IPS-15b (cell line): ENCODE results near the gene UTP18.
"Not testable (repeated sequence)": the region's sequence is repeated elsewhere in the genome, so short reads cannot be mapped to it uniquely, and the experiment has no call there.

Experiments used
- H3K27me3 ChIP-seq: one replicate; pipeline ENCODE4 v1.6.1; 2013; ENCODE audit warnings: low read length; ENCODE audit not compliant: control insufficient read depth, insufficient read depth
- H3K36me3 ChIP-seq: one replicate; pipeline ENCODE4 v1.6.1; 2013; ENCODE audit warnings: low read length; ENCODE audit not compliant: control insufficient read depth, insufficient read depth
- H3K4me1 ChIP-seq: one replicate; pipeline ENCODE4 v1.6.1; 2013; ENCODE audit warnings: mild to moderate bottlenecking, low read length; ENCODE audit not compliant: control insufficient read depth, insufficient read depth
- H3K4me3 ChIP-seq: one replicate; pipeline ENCODE4 v1.5.1; 2013; ENCODE audit warnings: low read depth, low read length
- H3K9ac ChIP-seq: one replicate; pipeline ENCODE4 v1.6.1; 2013; ENCODE audit warnings: low read depth, mild to moderate bottlenecking, low read length
- H3K9me3 ChIP-seq: one replicate; pipeline ENCODE4 v1.6.1; 2013; ENCODE audit warnings: mild to moderate bottlenecking, low read length; ENCODE audit not compliant: control insufficient read depth, insufficient read depth

The UTP18 gene

DNA sequence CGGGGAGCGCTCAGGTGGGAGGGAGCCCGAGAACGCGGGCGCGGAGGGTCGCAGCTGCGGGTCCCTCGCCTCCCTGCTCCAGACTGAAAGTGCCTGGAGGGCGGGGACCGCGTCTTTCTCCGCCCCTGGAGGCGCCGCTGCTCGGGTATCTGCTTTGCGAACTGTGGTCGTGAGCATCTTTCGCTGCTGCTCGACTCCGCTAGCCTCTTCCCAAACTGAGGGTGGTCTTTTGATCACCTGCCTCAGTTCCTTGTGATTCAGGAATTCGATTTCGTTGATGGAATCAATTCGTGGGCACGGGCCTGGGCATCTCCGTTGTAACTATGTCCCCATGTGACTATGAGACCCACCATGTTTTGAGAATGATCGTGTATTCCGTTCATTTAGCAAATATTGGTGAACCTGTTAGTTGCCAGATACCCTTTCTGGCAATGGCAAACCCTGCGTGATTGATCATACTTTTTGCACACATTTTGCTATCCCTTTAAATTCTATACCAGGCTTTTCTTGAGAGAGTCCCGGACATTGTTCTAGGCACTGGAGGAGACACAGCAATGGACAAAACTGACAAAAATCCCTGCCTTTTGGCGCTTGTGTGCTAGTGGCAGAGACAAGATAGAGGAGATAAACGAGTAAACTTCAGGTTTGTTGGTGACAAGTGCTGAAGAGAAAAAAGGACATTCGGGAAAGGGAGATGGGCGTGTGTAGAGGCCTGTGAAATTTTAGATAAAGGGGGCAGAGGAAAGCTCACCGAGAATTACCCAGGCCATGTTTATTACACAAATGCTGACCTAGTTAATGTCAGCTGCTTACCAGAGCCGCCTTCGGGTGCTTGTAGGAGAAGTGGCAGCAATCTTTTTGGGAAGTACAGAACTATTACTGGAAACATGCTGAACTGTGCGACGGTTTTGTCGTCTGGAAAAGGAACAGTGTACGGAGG is 948 bp downstream of the UTP18 start:
- Histone ChIP-seq H3K4me3 (peak overlapping the region; percentile 100), H3K36me3 (peaks cover 4% of the 10 kb centered on the region)

DNA sequence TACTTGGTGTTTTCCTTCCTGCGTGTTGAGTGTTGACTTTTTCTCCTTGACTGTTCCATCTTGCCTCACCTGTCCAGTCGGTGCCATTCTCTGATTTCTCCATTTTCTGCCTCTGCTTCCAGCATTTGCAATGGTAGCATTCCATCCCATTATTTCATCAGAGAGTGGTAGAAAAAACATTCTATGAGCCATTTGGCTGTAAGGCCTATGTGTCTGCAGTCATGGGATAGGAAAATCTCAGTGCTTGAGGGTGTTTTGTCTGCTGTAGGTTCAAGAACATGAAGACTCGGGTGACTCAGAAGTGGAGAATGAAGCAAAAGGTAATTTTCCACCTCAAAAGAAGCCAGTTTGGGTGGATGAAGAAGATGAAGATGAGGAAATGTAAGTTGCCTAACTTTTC is 2.7 kb downstream of the UTP18 start:
- Histone ChIP-seq H3K36me3 (peaks cover 4% of the 10 kb centered on the region), H3K4me3 (no peak overlapping the region), H3K9ac (no peak overlapping the region)

More for the DNA sequence above, 948 bp downstream of the UTP18 start:
- H3K9me3 ChIP-seq = no peaks in the 10 kb centered on the region
- no peaks in the 10 kb centered on the region for H3K4me1 ChIP-seq
- peak overlapping the region; percentile 100 for H3K9ac ChIP-seq
- H3K27me3 ChIP-seq = no peaks in the 10 kb centered on the region

DNA sequence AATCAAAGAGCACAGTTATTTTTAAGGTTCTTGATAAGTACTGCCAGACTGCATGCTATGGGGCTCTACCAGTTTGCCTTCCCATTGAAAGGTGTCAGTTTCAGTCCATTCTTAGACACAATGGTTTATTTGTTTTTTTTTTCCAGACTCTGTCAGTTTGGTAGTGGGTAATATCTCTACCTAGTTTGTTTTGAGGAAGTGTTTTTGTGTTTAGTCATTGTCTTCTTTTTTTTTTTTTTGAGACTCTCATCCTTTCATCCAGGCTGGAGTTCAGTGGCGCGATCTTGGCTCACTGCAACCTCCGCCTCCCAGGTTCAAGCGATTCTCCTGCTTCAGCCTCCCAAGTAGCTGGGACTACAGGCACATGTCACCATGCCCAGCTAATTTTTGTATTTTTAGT is 4.1 kb downstream of the UTP18 start:
- H3K4me3 ChIP-seq, H3K9me3 ChIP-seq, H3K9ac ChIP-seq, H3K27me3 ChIP-seq, H3K36me3 ChIP-seq, H3K4me1 ChIP-seq: not testable (repeated sequence)

More for the DNA sequence above, 2.7 kb downstream of the UTP18 start:
- Histone ChIP-seq H3K27me3 (no peaks in the 10 kb centered on the region), H3K9me3 (no peaks in the 10 kb centered on the region), H3K4me1 (no peaks in the 10 kb centered on the region)

DNA sequence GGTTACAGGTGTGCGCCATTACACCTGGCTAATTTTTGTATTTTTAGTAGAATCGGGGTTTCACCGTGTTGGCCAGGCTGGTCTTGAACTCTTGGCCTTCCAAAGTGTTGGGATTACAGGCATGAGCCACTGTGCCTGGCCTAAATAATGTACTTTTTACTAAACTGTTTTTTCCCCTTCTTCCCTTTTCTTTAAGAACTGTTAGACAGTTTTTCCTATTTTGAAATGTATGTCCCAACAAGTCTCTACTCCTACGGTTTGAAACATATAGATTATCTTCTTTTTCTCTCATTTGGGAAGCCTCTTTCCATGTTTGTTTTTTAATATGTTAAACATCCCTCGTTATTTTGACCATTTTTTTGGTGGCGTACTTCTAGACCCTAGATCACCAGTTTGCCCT is 9.6 kb downstream of the UTP18 start:
- no peaks in the 10 kb centered on the region for H3K27me3 ChIP-seq
- H3K4me3 ChIP-seq = no peak overlapping the region
- no peaks in the 10 kb centered on the region for H3K9me3 ChIP-seq
- no peak overlapping the region for H3K9ac ChIP-seq
- H3K36me3 ChIP-seq = peaks cover 7% of the 10 kb centered on the region
- no peaks in the 10 kb centered on the region for H3K4me1 ChIP-seq

DNA sequence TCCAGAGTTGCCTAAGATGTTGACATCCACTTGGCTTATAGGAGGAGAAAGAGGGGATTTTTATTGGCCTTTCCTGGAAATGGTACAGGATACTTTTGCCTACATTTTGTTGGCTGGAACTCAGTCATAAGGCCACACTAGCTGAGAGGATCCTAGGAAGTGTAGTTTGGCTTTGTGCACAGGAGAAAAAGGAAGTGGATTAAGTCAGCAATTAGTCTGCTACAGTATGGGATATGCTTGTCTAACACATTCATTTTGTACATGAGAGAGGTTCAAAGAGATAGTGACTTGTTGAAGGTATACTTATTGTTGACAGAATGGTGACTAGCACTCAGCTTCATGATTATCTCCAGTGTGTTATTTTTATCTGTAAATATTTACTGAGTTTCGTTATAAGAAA is 10.3 kb downstream of the UTP18 start:
- no peak overlapping the region for H3K9ac ChIP-seq
- no peaks in the 10 kb centered on the region for H3K27me3 ChIP-seq
- peaks cover 6% of the 10 kb centered on the region for H3K36me3 ChIP-seq
- no peaks in the 10 kb centered on the region for H3K9me3 ChIP-seq
- no peak overlapping the region for H3K4me3 ChIP-seq
- H3K4me1 ChIP-seq = no peaks in the 10 kb centered on the region

DNA sequence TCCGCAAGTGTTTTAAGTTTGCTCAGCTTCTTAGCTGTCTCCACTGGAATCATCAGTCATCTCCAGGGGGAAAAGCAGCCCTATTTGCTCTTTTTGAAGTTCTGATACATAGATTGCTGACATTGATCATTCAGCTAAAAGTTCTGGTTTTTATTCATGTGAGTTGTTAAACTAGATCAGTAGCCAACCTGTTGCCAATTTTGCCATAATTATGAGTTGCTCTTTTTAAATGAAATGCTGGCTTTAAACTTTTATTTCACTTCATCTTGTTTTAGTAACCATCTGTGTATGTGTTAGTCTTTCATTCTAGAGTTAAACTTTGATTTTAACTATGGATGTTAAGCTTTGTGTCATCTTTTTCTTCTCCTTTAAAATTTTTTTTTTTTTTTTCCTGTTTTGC is 12.5 kb downstream of the UTP18 start:
- no peaks in the 10 kb centered on the region for H3K9me3 ChIP-seq
- H3K4me3 ChIP-seq = no peak overlapping the region
- no peaks in the 10 kb centered on the region for H3K27me3 ChIP-seq
- H3K9ac ChIP-seq = no peak overlapping the region
- H3K36me3 ChIP-seq = peaks cover 14% of the 10 kb centered on the region
- no peaks in the 10 kb centered on the region for H3K4me1 ChIP-seq

DNA sequence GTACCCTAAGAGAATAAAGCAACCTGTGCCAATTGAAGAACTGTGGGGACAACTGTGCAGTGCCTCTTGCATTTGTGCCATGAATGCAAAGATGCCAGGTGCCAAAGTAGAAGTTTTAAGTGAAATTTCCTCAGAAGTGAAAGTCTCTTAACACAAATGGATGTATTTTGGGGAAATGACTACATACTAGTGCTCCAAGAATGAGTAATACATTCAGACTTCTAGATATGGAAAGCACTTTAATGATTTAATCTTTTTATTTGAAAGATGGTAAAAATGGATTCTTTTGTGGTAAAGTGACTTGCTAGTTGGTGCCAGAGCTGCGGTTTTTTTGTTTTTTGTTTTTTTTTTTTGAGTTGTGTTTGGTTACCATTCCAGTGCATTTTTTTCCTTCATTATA is 15.0 kb downstream of the UTP18 start:
- no peaks in the 10 kb centered on the region for H3K27me3 ChIP-seq
- no peak overlapping the region for H3K4me3 ChIP-seq
- H3K4me1 ChIP-seq = no peaks in the 10 kb centered on the region
- H3K9ac ChIP-seq = no peak overlapping the region
- peaks cover 10% of the 10 kb centered on the region for H3K36me3 ChIP-seq
- no peaks in the 10 kb centered on the region for H3K9me3 ChIP-seq

DNA sequence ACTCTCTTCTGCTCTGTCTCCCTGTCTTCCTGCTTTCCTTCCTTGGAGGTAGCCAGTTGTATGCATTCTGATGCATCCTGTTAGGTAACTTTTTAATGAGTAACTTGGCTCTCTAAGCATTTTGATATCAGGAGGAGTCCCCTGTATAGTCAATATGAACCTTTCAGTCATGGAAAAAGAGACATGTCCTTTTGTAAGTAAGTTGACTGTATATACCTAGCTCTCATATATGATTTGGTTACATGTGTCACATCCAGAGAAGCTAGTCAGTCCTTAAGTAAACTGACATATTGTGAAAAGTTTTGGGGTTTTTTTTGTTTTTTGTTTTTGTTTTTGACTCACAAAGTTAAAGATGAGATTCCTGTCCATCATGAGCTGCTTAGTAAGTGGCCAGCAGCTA is 18.8 kb downstream of the UTP18 start:
- no peak overlapping the region for H3K4me3 ChIP-seq
- no peaks in the 10 kb centered on the region for H3K27me3 ChIP-seq
- no peaks in the 10 kb centered on the region for H3K4me1 ChIP-seq
- no peak overlapping the region for H3K9ac ChIP-seq
- H3K36me3 ChIP-seq = peaks cover 10% of the 10 kb centered on the region
- no peaks in the 10 kb centered on the region for H3K9me3 ChIP-seq

DNA sequence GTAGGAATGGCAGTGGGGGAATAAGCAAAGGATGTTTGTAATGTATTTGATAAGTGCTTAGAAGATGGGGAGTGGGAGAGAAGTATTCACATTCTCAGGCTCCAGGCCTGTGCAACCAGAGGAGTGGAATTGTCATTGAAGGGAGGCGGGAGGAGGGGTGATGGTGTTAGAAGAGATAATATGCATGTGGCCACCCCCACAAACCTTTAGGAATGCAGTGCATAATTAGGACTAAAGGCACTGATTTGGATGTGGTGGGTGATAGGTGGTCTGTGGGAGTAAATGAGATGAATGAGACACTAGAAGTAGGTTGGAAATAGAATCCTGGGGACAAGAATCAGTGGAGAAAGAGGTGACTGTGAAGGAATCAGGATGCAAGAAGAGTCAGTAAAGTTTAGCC is 27.1 kb downstream of the UTP18 start:
- Histone ChIP-seq H3K9me3 (no peaks in the 10 kb centered on the region), H3K9ac (no peak overlapping the region), H3K27me3 (no peaks in the 10 kb centered on the region), H3K4me1 (no peaks in the 10 kb centered on the region), H3K4me3 (no peak overlapping the region), H3K36me3 (no peaks in the 10 kb centered on the region)

DNA sequence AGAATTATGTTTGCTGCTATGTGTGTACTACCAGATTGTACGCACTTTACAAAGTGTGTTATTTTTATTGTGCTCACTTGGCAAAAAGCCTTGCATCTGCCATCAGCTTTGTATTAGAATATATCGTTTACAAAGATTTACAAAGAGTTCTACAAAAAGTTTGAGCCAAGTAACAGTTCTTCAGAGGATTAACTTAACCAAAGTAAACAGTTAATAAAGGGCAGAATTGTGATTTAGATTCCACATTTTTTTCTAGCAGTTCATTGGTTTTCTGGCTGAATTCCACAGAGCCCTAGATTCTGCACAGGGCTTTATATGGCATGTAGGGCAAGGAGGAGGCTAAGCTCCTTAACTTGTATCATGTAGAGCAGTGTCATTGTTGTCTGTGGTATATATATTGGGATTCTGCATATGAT is 29.4 kb downstream of the UTP18 start:
- Histone ChIP-seq H3K27me3 (no peaks in the 10 kb centered on the region), H3K9ac (no peak overlapping the region), H3K36me3 (no peaks in the 10 kb centered on the region), H3K4me3 (no peak overlapping the region), H3K4me1 (no peaks in the 10 kb centered on the region), H3K9me3 (no peaks in the 10 kb centered on the region)

DNA sequence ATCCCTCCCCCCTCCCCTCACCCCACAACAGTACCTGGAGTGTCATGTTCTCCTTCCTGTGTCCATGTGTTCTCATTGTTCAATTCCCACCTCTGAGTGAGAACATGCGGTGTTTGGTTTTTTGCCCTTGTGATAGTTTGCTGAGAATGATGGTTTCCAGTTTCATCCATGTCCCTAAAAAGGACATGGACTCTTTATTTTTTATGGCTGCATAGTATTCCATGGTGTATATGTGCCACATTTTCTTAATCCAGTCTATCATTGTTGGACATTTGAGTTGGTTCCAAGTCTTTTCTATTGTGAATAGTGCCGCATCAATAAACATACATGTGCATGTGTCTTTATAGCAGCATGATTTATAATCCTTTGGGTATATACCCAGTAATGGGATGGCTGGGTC is 34.0 kb downstream of the UTP18 start:
- H3K36me3 ChIP-seq, H3K9ac ChIP-seq, H3K4me1 ChIP-seq, H3K4me3 ChIP-seq, H3K9me3 ChIP-seq, H3K27me3 ChIP-seq: not testable (repeated sequence)
